Measurements from ENCODE around the gene FOXM1.
A peak's percentile ranks its signal among the peaks of the same experiment; 100 is the strongest.

Gene FOXM1, protein sequence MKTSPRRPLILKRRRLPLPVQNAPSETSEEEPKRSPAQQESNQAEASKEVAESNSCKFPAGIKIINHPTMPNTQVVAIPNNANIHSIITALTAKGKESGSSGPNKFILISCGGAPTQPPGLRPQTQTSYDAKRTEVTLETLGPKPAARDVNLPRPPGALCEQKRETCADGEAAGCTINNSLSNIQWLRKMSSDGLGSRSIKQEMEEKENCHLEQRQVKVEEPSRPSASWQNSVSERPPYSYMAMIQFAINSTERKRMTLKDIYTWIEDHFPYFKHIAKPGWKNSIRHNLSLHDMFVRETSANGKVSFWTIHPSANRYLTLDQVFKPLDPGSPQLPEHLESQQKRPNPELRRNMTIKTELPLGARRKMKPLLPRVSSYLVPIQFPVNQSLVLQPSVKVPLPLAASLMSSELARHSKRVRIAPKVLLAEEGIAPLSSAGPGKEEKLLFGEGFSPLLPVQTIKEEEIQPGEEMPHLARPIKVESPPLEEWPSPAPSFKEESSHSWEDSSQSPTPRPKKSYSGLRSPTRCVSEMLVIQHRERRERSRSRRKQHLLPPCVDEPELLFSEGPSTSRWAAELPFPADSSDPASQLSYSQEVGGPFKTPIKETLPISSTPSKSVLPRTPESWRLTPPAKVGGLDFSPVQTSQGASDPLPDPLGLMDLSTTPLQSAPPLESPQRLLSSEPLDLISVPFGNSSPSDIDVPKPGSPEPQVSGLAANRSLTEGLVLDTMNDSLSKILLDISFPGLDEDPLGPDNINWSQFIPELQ

DNA sequence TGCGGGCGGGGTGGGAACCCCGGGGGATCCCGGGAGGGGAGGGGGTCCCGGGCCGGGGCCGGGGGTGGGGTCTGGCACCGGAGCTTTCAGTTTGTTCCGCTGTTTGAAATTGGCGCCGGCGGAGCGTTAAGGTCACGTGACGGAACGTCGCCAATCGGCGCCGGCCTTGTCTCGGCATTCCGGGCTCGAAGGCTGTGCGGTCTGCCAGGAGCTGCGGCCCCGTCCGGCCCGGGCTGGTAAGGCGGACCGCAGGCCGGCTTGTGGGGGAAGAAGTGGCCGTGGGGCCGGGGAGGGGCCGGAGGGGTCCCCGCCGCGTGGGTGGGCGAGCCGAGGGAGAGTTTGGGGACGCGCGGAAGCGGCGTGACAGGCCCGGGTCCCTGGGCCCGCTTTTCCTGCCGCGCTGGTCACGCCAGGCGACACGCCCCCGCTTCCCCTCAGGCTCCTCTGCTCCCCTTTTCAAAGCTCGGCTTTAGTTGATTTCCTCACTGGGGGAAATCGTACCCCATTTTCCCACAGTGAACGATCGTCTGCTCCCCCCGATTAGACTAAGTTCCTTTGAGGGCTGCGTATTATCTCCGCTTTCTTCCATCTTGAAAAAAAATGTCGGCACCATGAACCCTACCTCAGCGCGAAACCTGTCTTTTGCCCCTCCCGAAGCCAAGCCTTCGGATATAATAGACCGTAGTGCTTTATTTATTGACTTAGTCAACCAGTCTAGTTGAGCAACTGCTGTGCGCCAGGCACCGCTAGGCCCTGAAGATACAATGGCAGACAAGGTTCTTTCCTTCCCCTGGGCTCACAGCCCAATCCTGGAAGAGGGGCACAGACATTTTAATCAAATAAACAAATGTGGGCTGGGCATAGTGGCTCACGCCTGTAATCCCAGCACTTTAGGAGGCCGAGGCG, at the start of gene FOXM1, which contains the start of gene RHNO1:
TSS of gene FOXM1 (minus strand) at position 128 of the 906 bp plus-strand sequence. CDS start 2,696 bp downstream, outside the sequence.
TSS of gene RHNO1 (plus strand) at position 177 of the 906 bp plus-strand sequence. CDS start 8,144 bp downstream, outside the sequence.
- DNase-seq (ENCODE audit: extremely low spot score, insufficient read length, low read depth) (peak; percentile 93), FAIRE-seq (peak; percentile 53)

DNA sequence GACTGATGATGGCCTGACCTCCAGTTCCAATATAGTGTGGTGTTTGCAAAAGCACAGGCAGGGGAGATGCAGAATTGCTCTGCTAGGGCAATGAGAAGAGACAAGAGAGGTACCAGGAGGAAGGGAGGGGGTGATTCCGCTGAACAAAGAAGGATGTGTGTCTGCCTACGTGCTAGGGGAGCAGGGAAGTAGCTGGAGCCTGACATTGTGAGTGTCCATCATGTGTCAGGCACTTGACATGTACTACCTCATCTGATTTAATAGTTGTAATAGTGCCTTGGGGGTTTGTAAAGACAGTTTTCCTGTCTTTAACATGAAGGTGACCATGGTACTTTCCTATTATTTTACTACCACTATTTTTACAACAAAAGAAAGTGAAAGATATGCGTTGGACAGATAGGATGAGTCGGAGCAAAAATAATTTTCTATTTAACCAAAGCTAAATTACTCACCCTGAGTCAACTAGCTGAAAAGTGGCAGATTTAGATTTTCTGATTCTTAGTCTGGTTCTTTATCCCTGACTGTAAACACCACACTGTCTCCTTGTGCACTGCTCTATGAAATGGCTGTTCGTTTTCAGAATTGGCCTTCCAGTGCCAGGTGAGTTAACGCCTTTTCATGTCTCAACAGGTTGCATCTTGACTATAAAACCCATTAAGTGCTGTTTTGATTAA, 48.5 kb upstream of the FOXM1 start:
- FAIRE-seq (no peak), DNase-seq (ENCODE audit: extremely low spot score, insufficient read length, low read depth) (no peak)

DNA sequence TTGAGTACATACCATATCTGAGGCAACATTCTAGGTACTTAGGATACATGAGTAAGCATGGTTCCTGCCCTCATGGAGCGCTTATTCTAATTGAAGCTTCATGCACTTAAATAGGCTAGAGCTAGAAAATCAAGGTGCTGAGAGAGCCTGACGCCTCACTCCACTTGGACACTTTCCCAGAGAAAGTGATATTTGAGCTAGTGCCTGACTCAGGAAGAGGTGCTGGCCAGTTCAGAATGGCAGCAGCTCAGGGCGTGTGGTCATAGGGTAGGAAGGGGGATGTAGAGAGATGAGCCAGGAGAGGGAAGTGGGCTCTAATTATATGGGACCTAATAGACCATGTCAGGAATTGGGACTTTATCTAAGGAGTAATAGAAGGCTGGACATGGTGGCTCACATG, 47.0 kb upstream of the FOXM1 start:
- no peak for FAIRE-seq
- no peak for DNase-seq (ENCODE audit: extremely low spot score, insufficient read length, low read depth)

DNA sequence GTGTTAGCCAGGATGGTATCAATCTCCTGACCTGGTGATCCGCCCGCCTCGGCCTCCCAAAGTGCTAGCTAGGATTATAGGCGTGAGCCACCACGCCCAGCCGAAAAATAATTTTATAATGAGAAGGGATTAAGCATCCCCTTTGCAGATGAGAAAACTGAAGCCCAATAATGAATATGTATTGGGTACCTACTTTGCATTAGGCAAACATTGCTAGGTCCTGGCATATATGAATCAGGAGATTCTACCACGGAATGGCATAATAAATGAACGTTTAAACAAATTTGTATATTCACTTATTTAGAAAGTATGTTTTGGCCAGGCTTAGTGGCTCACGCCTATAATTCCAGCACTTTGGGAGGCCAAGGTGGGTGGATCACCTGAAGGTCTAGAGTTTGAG, 46.1 kb upstream of the FOXM1 start:
- FAIRE-seq: no peak
- no peak for DNase-seq (ENCODE audit: extremely low spot score, insufficient read length, low read depth)

DNA sequence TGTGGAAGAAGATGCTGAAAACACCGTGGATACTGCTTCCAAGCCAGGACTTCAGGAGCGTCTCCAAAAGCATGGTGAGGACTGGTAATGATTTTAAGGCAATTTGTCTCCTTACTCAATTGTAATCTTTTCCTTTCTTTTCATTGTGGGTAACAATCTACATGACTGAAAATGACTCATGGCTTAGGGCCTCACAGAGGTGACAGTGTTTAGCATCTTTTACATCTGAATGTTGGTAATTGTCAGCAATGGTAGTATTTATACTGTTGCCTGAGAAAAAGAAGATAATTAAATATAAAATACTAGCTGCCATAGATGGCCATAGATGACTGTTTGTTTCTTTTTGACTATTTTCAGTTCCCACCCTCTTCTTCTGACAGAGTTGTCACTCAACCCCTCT, 45.4 kb upstream of the FOXM1 start:
- no peak for FAIRE-seq
- no peak for DNase-seq (ENCODE audit: extremely low spot score, insufficient read length, low read depth)

DNA sequence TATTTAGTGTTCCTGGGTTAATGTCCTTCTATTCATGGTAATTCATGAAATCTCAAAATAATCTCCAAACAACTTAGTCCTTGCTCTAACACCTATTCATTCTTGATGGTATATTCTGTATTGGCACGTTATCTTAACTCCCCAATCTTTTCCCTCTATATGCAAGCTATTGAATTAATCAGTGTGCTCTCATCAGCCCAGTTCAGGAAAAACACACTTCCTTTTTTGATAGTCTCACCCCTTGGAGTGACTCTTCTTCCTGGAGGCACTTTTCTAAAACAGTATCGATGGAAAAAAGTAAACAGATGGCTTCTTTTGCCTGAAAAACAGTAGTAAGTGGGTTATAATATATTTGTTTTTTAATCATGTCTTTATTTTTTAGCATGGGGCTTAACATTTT, 42.3 kb upstream of the FOXM1 start:
- DNase-seq (ENCODE audit: extremely low spot score, insufficient read length, low read depth) (no peak), FAIRE-seq (no peak)

DNA sequence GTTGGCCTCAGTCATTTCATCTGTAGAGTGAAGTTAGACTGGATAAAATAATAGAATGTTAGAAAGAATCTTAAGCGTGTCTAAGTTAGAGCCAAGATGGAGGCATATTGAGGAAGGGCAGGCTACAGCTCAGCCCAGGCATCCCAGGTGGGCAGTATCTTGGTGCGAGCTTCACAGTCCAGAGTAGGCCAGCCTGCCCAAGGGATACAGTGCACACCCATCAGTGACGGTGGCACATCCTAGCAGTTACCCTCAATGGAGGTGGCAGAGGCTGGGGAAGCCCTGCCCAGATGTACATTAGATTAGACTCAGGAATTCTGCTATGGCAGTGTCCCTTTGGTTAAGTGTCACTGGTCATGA, 35.2 kb upstream of the FOXM1 start:
- DNase-seq (ENCODE audit: extremely low spot score, insufficient read length, low read depth) (no peak), FAIRE-seq (no peak)

DNA sequence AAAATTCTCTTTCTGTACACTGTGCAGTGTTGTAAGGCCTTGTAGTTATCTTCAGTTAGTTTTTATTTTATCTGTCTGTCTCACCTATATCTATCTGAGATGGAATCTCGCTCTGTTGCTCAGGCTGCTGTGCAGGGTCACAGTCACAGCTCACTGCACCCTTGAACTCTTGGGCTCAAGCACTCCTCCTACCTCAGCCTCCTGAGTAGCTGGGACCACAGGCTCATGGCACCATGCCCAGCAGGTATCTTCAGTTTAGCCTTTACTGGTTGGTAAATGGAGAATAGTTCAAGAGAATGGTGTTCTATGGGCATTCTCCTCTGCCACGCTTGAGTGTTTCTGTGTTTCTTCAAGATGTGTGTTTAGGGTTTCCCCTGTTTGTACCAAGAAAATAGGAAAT, 27.3 kb upstream of the FOXM1 start:
- DNase-seq (ENCODE audit: extremely low spot score, insufficient read length, low read depth): no peak
- FAIRE-seq: peak; percentile 31

DNA sequence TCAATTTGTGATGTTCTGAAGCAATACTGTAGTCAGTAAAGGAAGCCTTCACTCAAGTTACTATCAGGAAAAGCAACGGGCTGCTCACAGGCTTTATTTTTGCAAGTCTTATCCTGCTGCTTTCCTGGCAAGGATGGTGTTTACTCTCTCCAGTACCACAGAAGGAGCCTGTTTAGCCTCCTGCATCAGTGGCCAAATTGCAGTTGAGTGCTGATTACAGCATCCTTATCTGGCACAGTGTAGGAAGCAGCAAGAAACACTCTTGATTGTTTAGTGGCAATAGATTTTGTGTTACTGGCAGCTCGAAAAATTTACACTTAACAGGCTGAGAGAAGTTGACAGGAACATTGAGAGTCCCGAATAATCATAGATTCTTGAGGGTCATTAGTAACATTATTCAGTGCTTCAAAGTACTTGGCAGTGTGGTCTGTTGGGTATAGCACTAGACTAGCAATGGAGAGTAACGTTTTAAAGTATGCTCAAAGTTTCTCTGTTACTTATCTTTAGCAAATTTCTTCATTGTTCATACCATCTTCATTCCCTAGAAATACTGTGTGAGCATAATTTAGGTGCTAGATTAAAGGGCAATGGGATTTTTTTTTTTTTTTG, 25.4 kb upstream of the FOXM1 start:
- DNase-seq (ENCODE audit: extremely low spot score, insufficient read length, low read depth): no peak
- FAIRE-seq: no peak

DNA sequence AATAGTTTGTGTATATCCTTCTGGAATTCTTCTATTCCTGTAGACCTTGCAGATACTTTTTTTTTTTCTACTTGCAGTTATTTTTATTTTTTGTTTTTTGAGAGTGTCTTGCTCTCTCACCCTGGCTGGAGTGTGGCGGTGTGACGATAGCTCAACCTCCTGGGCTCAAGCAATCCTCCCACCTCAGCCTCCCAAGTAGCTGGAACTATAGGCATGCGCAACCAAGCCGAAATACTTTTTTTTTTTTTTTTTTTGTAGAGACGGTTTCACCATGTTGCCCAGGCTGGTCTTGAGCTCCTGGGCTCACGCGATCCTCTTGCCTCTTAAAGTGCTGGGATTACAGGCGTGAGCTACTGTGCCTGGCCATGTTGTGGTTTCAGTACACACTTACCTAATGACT, 23.7 kb upstream of the FOXM1 start:
- no peak for DNase-seq (ENCODE audit: extremely low spot score, insufficient read length, low read depth)
- FAIRE-seq: no peak

DNA sequence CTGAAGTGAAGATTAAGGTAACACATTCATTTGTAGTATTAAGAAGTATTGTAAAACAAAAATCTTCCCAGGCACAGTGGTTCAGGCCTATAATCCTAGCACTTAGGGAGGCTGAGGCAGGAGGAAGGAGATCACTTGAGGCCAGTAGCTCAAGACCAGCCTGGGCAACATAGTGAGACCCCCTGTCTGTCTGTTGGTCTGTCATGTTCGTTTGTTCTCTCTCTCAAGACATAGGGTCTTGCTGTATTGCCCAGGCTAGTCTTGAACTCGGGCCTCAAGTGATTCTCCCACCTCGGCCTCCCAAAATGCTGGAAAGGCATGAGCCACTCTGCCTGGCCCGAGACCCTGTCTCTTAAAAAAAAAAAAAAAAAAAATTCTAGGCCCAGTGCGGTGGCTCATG, 20.4 kb upstream of the FOXM1 start:
- no peak for FAIRE-seq
- no peak for DNase-seq (ENCODE audit: extremely low spot score, insufficient read length, low read depth)

DNA sequence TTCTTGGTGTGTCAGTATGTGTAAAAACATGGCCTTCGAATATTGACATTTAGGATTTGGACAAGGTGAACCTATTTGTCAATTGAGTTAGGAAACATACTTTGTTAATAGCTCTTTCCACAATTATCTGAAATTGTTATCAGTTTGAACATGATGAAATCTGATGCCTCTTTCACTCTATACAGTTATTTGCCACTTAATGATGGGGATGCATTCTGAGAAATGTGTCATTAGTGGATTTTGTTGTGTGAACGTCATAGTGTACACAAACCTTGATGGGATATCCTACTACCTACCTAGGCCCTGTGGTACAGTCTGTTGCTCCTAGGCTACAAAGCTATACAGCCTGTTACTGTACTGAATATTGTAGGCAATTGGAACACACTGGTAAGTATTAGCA, 18.5 kb upstream of the FOXM1 start:
- DNase-seq (ENCODE audit: extremely low spot score, insufficient read length, low read depth): no peak
- FAIRE-seq: no peak

DNA sequence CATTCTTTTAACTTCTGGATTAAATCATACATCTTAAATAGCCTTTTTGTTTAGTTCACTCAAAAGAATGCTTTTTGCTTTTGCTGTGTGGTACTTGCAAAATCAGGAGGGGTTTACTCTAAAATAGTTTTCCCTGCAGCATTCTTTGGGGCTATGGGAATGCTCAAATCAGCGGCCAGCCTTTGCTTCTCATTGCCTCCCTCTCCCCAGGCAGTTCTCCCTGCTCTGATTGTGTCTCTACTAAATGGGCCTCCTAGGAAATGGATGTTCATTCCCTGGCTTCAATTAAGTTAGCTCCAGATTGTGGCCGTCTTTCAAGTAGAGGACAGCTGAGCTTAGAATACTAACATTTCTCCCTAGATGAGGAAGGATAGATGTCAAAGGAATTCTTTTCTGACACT, 18.1 kb upstream of the FOXM1 start:
- no peak for FAIRE-seq

DNA sequence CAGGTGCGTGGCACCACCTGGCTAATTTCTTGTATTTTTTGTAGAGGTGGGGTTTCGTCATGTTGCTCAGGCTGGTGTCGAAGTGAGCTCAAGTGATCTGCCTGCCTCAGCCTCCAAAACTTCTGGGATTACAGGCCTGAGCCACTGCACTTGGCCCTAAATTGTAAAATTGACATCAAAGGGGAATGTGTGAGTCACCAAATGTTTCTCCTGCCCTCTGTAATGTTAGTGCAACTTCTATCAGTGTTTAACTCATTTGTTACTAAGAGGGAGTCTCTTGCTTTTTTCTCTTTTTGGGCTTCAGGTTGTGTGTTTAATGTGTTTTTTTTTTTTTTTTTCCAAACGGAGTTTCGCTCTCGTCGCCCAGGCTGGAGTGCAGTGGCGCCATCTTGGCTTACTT, 16.0 kb upstream of the FOXM1 start:
- DNase-seq (ENCODE audit: extremely low spot score, insufficient read length, low read depth) (no peak), FAIRE-seq (no peak)

More for the DNA sequence above, 18.1 kb upstream of the FOXM1 start:
- DNase-seq (ENCODE audit: extremely low spot score, insufficient read length, low read depth): no peak

DNA sequence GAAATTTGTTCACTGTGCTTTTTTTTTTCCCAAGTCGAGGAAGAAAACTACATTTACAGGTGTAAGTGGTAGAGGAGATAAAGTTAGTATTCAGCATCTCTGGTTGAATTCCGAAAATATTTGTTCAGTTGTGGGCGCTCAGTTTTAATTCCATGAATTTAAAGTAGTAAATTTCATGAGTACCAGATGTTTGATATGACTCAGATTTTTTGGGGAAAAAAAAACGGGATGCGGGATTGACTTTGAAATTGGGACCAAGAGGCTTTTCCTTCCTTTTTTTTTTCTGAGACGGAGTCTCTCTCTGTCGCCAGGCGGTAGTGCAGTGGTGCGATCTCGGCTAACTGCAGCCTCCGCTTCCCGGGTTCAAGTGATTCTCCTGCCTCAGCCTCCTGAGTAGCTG, 15.3 kb upstream of the FOXM1 start:
- DNase-seq (ENCODE audit: extremely low spot score, insufficient read length, low read depth): no peak
- no peak for FAIRE-seq

DNA sequence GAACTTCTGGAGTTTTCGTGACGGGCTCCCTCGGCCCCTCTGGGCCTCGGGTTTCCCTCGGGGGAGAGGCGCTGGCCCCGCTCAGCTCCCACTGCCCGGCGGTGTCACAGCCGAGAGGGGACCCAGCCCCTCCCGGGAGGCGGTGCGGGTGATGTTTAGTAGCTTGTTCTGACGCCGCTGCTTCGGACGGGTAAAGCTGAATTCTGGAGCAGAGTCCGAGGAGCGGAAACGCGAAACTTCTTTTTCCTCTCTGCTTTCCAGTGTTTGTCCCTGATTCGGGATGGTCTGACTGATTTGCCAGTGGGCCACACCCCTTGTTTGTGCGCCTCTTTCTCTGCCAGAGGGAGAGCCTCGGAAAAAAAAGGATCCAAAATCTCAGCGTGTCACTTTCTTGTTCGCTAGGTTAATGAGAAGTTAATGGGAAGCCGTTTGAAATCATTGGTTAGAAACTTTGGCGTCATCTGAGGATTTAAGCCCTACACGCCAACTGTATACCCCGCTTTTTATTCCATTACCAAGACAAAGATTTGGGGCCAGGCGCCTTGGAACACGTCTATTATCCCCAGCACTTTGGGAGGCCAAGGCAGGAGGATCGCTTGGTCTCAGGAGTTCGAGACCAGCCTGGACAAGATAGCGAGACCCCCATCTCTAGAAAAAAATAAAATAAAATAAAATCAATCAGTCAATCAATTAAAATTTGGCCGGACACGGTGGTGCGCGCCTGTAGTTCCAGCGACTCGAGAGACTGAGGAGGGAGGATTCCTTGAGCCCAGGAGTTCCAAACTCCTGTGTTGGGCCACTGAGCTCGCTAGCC, 14.5 kb upstream of the FOXM1 start:
- no peak for FAIRE-seq
- DNase-seq (ENCODE audit: extremely low spot score, insufficient read length, low read depth): no peak

DNA sequence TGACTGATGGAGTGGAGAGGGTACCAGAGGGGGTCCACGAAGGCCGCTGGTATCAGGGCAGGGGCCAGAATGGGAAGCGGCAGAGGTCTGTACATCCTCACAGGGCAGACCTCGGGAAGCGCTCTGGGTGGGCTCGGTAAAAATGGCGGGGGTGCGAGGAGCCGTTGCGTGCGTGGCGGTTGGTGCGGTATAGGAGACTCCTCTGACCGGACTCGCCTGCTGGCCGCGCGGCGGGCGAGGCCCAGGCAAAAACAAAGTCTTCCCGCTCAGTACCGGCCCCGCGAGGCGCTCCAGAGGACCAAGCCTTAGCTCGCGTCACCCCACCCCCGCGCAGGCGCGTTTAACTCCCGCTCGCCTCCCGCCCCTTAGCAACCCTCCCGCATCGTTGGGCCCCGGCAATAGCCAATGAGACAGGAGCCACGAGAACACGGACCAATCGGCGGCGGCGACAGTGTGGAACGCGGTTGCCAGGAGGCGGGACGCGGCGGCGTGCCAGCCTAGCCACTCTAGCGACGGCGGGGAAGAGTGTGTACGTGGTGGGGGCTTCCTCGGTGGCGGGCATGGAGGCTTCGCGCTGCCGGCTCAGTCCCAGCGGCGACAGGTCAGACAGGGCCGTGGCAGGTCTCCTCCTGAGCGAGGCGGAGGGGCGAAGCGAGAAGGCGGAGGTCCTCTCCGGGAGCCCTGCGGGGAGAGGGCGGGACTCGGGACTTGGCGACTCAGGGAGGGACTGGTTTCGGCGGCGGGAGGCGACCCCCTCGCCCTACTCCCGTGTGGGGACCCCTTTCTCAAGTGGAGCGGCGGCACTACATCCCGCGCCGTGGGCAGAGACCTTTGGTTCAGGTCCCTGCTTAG, 13.6 kb upstream of the FOXM1 start, which contains the start of gene TULP3:
TSS of gene TULP3 (plus strand) at position 504 of the 852 bp plus-strand sequence. CDS start at position 561, 57 bp downstream.
- FAIRE-seq (peak; percentile 97), DNase-seq (ENCODE audit: extremely low spot score, insufficient read length, low read depth) (peak; percentile 92)

DNA sequence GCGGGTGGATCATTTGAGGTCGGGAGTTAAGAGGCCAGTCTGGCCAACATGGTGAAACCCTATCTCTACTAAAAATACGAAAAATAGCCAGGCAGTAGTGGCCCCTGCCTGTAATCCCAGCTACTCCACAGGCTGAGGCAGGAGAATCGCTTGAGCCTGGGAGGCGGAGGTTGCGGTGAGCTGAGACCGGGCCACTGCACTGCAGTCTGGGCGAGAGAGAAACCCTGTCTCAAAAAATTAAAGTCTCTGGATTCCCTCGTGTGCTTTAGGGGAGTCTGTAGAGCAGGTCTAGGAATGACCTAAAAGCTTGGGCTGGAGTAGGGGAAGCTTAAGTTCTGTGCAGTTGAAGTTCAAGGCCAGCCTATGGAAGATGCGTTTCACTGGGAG, 13.0 kb upstream of the FOXM1 start:
- FAIRE-seq (no peak), DNase-seq (ENCODE audit: extremely low spot score, insufficient read length, low read depth) (no peak)

All from GM18507 (cell line).